NCI-H748 (cell line): ENCODE results near the gene SGMS1.
"Not testable (repeated sequence)": the region's sequence is repeated elsewhere in the genome, so short reads cannot be mapped to it uniquely, and the experiment has no call there.

Experiments
- DNase-seq: peaks from one replicate; lab custom pipeline; 2025; ENCODE audit not compliant: unreplicated experiment; lab: John Stamatoyannopoulos, UW

The SGMS1 gene

GRCh38 chr10:50431133-50431532 is 192.6 kb downstream of the SGMS1 start:
- no peak for DNase-seq

- DNase-seq = no peak
Measured at GRCh38 chr10:50426485-50426884, 197.3 kb downstream of the SGMS1 start.

GRCh38 chr10:50425215-50425614 is 198.5 kb downstream of the SGMS1 start:
- not testable (repeated sequence) for DNase-seq

GRCh38 chr10:50423448-50423847 is 200.3 kb downstream of the SGMS1 start:
- DNase-seq = no peak

GRCh38 chr10:50422259-50422658 is 201.5 kb downstream of the SGMS1 start:
- no peak for DNase-seq

- no peak for DNase-seq
Measured at GRCh38 chr10:50421026-50421719, 202.6 kb downstream of the SGMS1 start.

GRCh38 chr10:50420196-50420595 is 203.6 kb downstream of the SGMS1 start:
- DNase-seq = no peak

GRCh38 chr10:50419756-50420155 is 204.0 kb downstream of the SGMS1 start:
- DNase-seq = no peak

GRCh38 chr10:50419091-50419490 is 204.7 kb downstream of the SGMS1 start:
- no peak for DNase-seq

- DNase-seq = peak; percentile 27
Measured at GRCh38 chr10:50417886-50418830, 205.6 kb downstream of the SGMS1 start.

- DNase-seq = no peak
Measured at GRCh38 chr10:50417486-50417885, 206.3 kb downstream of the SGMS1 start.

GRCh38 chr10:50416881-50417280 is 206.9 kb downstream of the SGMS1 start:
- no peak for DNase-seq

GRCh38 chr10:50416181-50416824 is 207.5 kb downstream of the SGMS1 start:
- no peak for DNase-seq

- DNase-seq = no peak
Measured at GRCh38 chr10:50415292-50415691, 208.5 kb downstream of the SGMS1 start.

- DNase-seq = no peak
Measured at GRCh38 chr10:50410066-50410811, 213.5 kb downstream of the SGMS1 start.

- no peak for DNase-seq
Measured at GRCh38 chr10:50407076-50407801, 216.5 kb downstream of the SGMS1 start.

GRCh38 chr10:50406457-50407070 is 217.2 kb downstream of the SGMS1 start:
- DNase-seq = no peak

GRCh38 chr10:50405723-50406122 is 218.0 kb downstream of the SGMS1 start:
- DNase-seq = no peak

GRCh38 chr10:50404021-50404773 is 219.6 kb downstream of the SGMS1 start:
- DNase-seq = no peak
